Stimulated activated CD4-positive, alpha-beta T cell treated with anti-CD3 and anti-CD28 coated beads, Interleukin-15, amount 100 ng/mL, for 24 hours (primary cell): Measurements from ENCODE around the gene ABCB6.

Experiments used
- DNase-seq: peaks from one replicate; pipeline ENCODE4 v3.0.0-alpha.2; 2020

Gene ABCB6

GRCh38 chr2:219165058-219165911 lies 53.5 kb downstream of the ABCB6 start:
- DNase-seq, result no peak

GRCh38 chr2:219163156-219163555 lies 55.6 kb downstream of the ABCB6 start:
- no peak for DNase-seq

- DNase-seq, result no peak
These were observed 57.7 kb downstream of the ABCB6 start for GRCh38 chr2:219161097-219161496.

GRCh38 chr2:219160186-219161017 lies 58.4 kb downstream of the ABCB6 start, which contains the start of gene NHEJ1:
Gene NHEJ1, minus strand, starts transcription at chr2:219160815. Its CDS starts 2,453 bp downstream, at chr2:219158362.
- DNase-seq, result peak; percentile 97
